Ramos (cell line): ENCODE results near the gene SDC1.

Experiments used
- in situ Hi-C: fragments of 300-500 bp; cut with MboI; formaldehyde crosslinking; loops from one replicate; pipeline ENCODE4 v1.14.3; 2022; ENCODE audit warnings: low sequenced_read_pairs; ENCODE audit not compliant: unreplicated experiment

Gene SDC1

GRCh38 chr2:20188201-20188600 lies 36.7 kb downstream of the SDC1 start:
- in situ Hi-C loops: no loop called here

GRCh38 chr2:20187331-20187730 lies 37.6 kb downstream of the SDC1 start:
- in situ Hi-C loops: no loop called here

- in situ Hi-C loops: no loop called here
Measured at GRCh38 chr2:20186855-20187187, 38.1 kb downstream of the SDC1 start.

- in situ Hi-C loops: no loop called here
Measured at GRCh38 chr2:20186078-20186854, 38.7 kb downstream of the SDC1 start.

- in situ Hi-C loops: no loop called here
Measured at GRCh38 chr2:20185176-20186022, 39.5 kb downstream of the SDC1 start.

GRCh38 chr2:20184067-20184938 lies 40.6 kb downstream of the SDC1 start:
- in situ Hi-C loops: no loop called here

GRCh38 chr2:20183373-20183772 lies 41.6 kb downstream of the SDC1 start:
- in situ Hi-C loops: no loop called here

- in situ Hi-C loops: no loop called here
Measured at GRCh38 chr2:20182241-20182931, 42.5 kb downstream of the SDC1 start.

GRCh38 chr2:20181761-20182160 lies 43.2 kb downstream of the SDC1 start:
- in situ Hi-C loops: no loop called here

- in situ Hi-C loops: no loop called here
Measured at GRCh38 chr2:20180676-20181648, 44.0 kb downstream of the SDC1 start.

GRCh38 chr2:20179755-20180594 lies 45.0 kb downstream of the SDC1 start:
- in situ Hi-C loops: no loop called here

GRCh38 chr2:20179466-20179754 lies 45.5 kb downstream of the SDC1 start:
- in situ Hi-C loops: no loop called here

- in situ Hi-C loops: no loop called here
Measured at GRCh38 chr2:20178666-20179465, 46.1 kb downstream of the SDC1 start.

- in situ Hi-C loops: no loop called here
Measured at GRCh38 chr2:20178249-20178607, 46.7 kb downstream of the SDC1 start.

- in situ Hi-C loops: no loop called here
Measured at GRCh38 chr2:20177556-20178248, 47.2 kb downstream of the SDC1 start.

- in situ Hi-C loops: no loop called here
Measured at GRCh38 chr2:20176760-20177159, 48.2 kb downstream of the SDC1 start.

- in situ Hi-C loops: no loop called here
Measured at GRCh38 chr2:20175931-20176330, 49.0 kb downstream of the SDC1 start.
